ENCODE measurements around the gene NELFB.
A peak's percentile ranks its signal among the peaks of the same experiment; 100 is the strongest.

Gene NELFB

DNA sequence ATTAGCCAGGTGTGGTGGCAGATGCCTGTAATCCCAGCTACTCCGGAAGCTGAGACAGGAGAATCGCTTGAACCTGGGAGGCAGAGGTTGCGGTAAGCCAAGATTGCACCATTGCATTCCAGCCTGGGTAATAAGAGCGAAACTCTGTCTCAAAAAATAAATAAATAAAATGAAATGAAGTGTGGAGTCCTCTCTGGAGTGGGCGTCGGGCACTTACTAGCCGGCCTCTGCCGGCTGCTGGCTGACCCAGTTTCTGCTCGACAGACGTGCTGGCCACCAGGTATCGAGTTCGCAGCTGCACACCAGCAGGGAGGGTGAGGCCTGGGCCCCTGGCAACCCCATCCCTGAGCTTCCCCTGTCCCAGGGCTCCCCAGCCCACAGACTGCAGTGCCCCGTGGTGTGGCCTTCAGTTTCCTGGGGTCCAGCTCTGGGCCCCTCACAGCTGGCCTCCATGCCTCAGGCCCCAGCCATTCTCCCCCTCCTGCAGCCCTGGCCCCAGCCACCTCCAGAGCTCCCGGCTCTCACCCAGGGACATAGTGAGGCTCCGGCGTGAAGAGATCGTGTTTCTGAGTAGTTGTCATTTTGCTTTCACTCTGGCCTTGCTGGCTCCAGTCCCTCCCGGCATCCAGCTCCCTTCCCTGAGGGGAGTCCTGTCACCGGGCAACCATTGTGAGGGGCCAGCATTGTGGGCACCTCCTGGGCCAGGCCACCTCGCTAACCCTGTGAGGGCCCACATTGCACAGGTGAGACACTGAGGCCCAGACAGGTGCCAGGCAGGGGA lies 7.8 kb upstream of the NELFB start:
- no peaks in the 10 kb centered on the region for H3K9me3 ChIP-seq
- H3K4me3 ChIP-seq = no peak overlapping the region
- peaks cover 38% of the 10 kb centered on the region for H4K20me1 ChIP-seq
- H3K4me1 ChIP-seq = peaks cover 67% of the 10 kb centered on the region
- peaks cover 21% of the 10 kb centered on the region for H3K36me3 ChIP-seq
- no peak overlapping the region for H3K9ac ChIP-seq
- TF ChIP-seq Cebpa-rat (IDR thresholded peaks at IDR 0.05) = no peak
- H3K27ac ChIP-seq = no peak overlapping the region
- no peaks in the 10 kb centered on the region for H3K27me3 ChIP-seq
- H3K4me2 ChIP-seq = 0 out of 2 replicates have a peak overlapping the region, but pooled peaks have one; percentile 99

DNA sequence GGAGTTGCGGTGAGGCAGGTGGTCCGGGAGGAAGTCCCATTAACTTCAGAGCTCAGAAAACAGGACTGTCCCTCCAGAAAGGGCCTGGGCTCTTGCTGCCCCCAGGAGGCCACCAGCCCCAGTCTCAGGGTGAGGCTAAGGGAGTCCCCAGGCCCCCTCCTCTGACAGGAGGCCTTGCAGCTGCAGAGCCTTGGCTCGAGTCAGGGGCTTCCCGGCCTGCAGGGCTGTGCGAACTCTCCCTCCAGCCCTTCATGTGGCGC lies 7.3 kb upstream of the NELFB start:
- no peaks in the 10 kb centered on the region for H3K9me3 ChIP-seq
- no peak overlapping the region for H3K9ac ChIP-seq
- no peak overlapping the region for H3K4me3 ChIP-seq
- H3K4me1 ChIP-seq = peaks cover 66% of the 10 kb centered on the region
- peaks cover 33% of the 10 kb centered on the region for H4K20me1 ChIP-seq
- H3K4me2 ChIP-seq = 0 out of 2 replicates have a peak overlapping the region, but pooled peaks have one; percentile 8
- H3K27ac ChIP-seq = no peak overlapping the region
- no peak for TF ChIP-seq Cebpa-rat (IDR thresholded peaks at IDR 0.05)
- H3K27me3 ChIP-seq = no peaks in the 10 kb centered on the region
- H3K36me3 ChIP-seq = peaks cover 15% of the 10 kb centered on the region

DNA sequence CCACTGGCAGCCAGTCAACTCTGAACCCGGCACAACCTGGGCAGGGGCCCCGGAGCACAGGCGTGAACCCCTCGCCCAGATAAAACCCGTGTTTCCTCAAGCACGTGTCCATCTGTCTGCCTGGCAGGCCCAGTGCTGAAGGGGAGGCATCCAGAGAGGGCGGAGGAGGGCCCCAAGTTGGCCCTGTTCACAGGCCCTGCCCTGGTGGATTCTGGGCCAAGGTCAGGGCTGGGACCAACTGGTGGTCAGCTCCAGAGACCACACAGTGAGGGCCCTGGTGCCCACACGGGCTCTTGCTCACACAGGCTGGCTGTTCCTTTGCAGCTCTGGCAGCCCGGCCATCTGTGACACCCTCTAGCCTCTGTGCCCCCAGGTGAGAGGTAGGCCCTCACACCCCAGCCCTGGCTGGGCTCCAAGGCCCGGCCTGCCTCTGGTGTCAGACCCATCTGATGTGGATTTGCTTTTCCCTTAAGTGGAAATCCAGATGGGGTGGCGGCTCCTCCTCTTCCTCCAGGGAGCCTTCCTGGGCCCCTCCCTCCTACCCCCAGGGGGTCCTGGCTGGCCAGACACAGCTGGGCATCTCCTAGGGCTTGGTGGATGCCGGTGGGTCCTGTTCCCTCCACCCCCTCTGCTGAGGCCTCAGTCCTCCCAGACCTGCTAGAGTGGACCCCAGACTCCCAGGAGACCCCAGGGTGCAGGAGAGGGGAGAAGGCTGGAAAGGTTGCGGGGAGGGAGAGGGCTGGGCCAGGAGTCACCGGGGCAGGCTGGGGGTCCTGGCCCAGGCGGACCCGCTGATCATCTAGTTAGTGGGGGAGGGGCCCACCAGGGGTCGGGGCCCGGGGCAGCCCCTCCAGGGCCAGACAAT lies 4.6 kb upstream of the NELFB start:
- H3K36me3 ChIP-seq = no peaks in the 10 kb centered on the region
- peaks cover 7% of the 10 kb centered on the region for H4K20me1 ChIP-seq
- H3K4me1 ChIP-seq = peaks cover 56% of the 10 kb centered on the region
- H3K9me3 ChIP-seq = no peaks in the 10 kb centered on the region
- no peak overlapping the region for H3K9ac ChIP-seq
- H3K27ac ChIP-seq = 0 out of 2 replicates have a peak overlapping the region, but pooled peaks have one; percentile 16
- H3K27me3 ChIP-seq = no peaks in the 10 kb centered on the region
- no peak for TF ChIP-seq Cebpa-rat (IDR thresholded peaks at IDR 0.05)
- H3K4me3 ChIP-seq = no peak overlapping the region
- H3K4me2 ChIP-seq = peak overlapping the region; percentile 23; the same call in 1 of the 2 replicates

DNA sequence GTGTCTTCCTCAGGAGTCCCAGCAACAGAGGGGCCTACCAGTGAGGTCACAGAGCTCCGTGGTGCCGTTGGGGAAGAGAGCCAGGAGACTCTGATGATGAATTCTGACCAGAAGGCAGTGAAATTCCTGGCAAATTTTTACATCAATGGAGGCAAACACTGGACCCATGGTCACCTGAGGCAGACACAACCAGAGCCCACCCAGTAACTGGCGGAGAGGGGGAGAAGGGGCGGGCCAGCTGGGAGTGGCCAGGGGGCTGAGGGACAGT lies 4.0 kb upstream of the NELFB start, which contains the start of gene STPG3:
Gene STPG3 (plus strand): TSS at position 93 of the 268 bp plus-strand sequence. CDS start 1 bp downstream, at position 94.
- H3K36me3 ChIP-seq = peaks cover 1% of the 10 kb centered on the region; the same call in 1 of the 2 replicates
- no peak within 1 kb of the TSS for H3K9ac ChIP-seq
- no peak within 1 kb of the TSS for H3K4me3 ChIP-seq
- no peaks in the 10 kb centered on the region for H3K9me3 ChIP-seq
- H4K20me1 ChIP-seq = peaks cover 8% of the 10 kb centered on the region
- peaks cover 54% of the 10 kb centered on the region for H3K4me1 ChIP-seq
- H3K27me3 ChIP-seq = no peaks in the 10 kb centered on the region
- no peak for TF ChIP-seq Cebpa-rat (IDR thresholded peaks at IDR 0.05)
- H3K4me2 ChIP-seq = peak within 1 kb of the TSS; percentile 23; the same call in 1 of the 2 replicates
- H3K27ac ChIP-seq = peak within 1 kb of the TSS; percentile 16; the same call in 1 of the 2 replicates

DNA sequence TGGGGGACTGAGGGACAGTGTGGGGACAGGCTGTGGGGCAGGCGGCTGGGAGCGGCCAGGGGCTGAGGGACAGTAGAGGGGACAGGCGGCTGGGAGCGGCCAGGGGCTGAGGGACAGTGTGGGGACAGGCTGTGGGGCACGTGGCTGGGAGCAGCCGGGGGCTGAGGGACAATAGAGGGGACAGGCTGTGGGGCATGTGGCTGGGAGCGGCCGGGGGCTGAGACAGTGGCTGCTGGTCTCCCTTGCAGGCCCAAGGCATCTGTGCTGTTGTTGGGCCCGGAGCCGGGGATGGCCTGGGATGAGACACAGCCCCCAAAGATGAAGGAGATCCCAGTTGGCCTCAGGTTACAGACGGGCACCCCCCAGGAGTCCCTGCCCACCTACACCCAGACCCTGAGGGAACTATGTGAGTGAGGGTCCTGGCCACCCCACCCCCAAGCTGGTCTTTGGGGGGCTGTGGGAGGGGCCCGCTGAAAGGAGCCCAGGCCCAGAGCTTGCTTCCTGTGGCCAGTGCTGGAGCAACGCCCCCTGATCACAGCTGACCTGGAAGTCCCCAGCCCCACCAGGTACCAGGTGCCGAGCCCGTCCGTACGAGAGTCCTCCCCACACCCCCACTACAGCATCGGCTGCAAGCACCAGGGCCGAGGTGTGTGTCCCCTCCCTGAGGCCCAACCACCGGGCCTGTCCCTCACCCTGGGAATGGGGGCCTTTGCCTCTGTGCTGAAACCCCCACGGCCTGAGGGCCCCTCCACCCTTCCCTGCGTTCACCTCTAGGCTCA lies 3.4 kb upstream of the NELFB start:
- Histone ChIP-seq H3K9ac (no peak overlapping the region), H3K27ac (no peak overlapping the region; the same call in 1 of the 2 replicates), H3K27me3 (no peaks in the 10 kb centered on the region), H3K36me3 (peaks cover 7% of the 10 kb centered on the region), H3K4me2 (no peak overlapping the region), H3K9me3 (no peaks in the 10 kb centered on the region), H3K4me1 (peaks cover 54% of the 10 kb centered on the region), H4K20me1 (peaks cover 13% of the 10 kb centered on the region), H3K4me3 (no peak overlapping the region)
- no peak for TF ChIP-seq Cebpa-rat (IDR thresholded peaks at IDR 0.05)

DNA sequence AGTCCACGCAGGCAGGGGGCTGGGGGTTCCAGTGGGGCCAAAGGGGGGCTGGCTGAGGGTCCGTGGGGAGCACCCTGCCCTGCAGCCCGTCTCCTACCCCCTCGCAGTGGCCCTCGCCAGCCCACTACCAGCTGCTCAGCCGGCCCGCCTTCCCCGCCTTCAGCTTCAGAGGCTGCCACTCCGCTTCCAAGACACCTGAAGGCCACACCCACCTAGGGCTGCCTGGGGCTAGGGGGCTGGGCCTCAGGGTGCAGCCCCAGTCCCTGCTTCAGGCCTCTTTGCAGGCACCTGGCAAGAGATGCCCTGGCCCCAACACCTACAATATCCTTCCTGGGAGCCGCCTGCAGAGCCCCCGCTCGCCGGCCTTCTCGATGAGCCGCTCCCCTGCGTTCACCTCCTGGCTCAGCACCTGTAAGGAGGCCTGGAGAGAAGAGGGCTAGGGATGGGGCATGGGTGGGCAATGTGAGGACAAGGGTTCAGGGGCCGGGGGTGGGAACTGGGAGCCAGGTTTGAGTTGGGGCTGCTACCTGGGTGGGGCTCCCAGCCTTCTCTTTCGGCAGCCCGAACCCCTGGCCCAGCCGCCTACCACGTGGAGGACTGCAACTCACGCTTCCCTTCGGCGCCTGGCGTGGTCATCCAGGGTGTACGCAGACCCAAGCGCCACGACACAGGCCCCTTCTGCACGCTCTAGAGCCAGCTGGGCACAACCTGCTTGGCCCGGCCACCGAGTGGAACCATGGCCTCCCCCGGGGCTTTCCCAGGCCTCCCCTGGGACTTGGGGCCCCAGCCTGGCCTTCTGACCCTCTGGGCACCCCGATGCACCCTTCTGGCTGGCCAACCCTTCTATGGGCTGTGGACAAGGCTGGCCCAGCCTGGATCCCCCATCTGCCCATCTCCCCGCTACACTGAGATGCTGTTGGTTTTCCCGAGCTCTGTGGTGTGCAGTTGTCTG lies 2.3 kb upstream of the NELFB start:
- Histone ChIP-seq H3K9ac (peak overlapping the region; percentile 34; the same call in 1 of the 2 replicates), H3K4me1 (peaks cover 54% of the 10 kb centered on the region), H3K27ac (no peak overlapping the region), H3K4me3 (no peak overlapping the region), H3K9me3 (no peaks in the 10 kb centered on the region), H3K27me3 (no peaks in the 10 kb centered on the region), H3K36me3 (peaks cover 14% of the 10 kb centered on the region), H4K20me1 (peaks cover 18% of the 10 kb centered on the region), H3K4me2 (peak overlapping the region; percentile 100)
- no peak for TF ChIP-seq Cebpa-rat (IDR thresholded peaks at IDR 0.05)

DNA sequence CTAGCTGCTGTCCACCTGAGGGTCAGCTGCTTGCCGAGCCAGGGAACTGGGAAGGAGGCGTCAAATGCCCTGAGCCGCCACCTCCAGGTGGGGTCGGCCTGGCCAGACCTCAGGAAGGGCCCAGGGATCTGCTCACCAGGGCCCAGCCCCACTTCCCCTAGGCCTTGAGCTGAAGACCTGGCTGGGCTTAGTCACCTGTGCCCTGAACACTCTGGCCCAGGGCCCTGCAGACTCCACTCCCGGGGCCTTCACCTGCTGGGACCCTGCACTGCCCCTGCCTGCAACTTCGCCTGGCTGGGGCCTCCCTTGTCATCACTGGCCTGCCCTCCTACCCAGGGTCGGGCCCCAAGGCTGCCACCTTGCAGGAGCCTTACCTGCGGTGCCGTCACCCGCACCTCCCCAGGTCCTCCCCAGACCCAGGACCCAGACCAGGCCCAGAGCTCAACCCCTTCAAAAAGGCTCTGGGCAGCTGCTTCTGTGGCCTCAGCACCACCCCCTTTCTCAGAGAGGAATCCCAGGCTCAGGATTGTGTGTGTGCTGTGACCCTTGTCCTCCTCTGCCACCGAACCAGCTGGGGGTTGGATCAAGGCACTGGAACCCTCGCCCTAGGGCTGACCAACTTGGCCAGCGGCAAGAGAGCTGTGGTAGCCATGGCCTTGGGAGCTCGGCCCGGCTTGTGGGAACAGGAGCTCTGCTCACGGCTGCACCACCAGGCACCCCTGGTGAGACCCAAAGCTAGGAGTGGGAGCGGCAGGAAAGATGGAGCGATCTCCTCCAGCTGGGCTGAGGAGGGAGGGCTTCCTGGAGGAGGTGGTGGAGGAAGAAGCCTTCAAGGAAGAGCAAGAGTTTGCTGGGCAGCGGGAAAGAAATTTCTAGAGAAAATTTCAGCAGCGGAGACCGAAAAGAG lies 1.2 kb upstream of the NELFB start:
- peak overlapping the region; percentile 93 for H3K27ac ChIP-seq
- H3K27me3 ChIP-seq = no peaks in the 10 kb centered on the region
- peak overlapping the region; percentile 99 for H3K4me3 ChIP-seq
- H3K9me3 ChIP-seq = no peaks in the 10 kb centered on the region
- H4K20me1 ChIP-seq = peaks cover 19% of the 10 kb centered on the region
- H3K9ac ChIP-seq = peak overlapping the region; percentile 94
- no peak for TF ChIP-seq Cebpa-rat (IDR thresholded peaks at IDR 0.05)
- peak overlapping the region; percentile 100 for H3K4me2 ChIP-seq
- peaks cover 25% of the 10 kb centered on the region for H3K36me3 ChIP-seq
- peaks cover 60% of the 10 kb centered on the region for H3K4me1 ChIP-seq

Measured in BLaER1 (cell line).